Inferior parietal cortex (tissue), 1 donor: ENCODE data around the gene OR52K1.
"Not testable (repeated sequence)": the region's sequence is repeated elsewhere in the genome, so short reads cannot be mapped to it uniquely, and the experiment has no call there.

Source experiments
- DNase-seq: peaks from one replicate; pipeline ENCODE4 v3.0.0-alpha.2; 2016; ENCODE audit errors: extremely low spot score

OR52K1 gene

DNA sequence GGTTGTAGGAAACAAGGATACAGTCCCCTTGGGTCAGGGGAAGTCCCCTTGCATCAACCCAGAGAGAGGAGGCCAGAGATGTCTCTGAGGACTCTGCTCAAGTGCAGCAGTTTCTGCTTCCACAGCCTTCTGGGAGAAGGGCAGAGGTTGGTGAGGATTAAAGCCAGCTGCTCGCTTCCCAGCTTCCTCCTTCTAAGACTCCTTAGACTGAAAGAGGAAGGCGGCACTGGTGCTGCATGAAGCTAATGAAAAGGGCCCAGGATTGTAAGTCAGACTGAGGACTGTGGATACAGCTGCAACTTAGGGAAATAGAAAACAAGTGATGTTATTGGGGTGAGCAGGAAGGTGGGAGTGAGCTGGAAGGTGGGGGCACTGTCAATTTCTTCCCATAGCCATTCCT, at the start of gene OR52K1:
OR52K1 (plus strand) TSS at position 202 of the 400 bp plus-strand sequence. CDS start 6,255 bp downstream, outside the sequence.
- no peak for DNase-seq

DNA sequence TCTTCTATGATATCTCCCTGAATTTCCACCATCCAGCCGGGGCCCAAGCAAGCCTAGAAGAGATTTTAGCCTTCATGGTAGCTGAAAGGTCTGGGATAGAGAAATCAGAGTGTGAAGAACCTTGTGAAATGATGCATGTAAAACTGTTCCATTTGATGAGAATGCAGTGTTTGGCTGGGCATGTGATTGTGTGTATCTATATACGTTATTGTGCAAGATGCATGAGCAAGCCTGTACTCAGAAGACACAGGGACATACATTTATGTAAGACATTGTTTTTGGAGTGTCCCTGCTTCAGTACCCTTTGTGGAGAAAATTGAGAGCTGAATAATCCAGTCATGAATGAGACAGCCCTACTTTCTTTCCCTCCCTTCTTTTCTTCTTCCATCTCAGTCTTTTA, 48.6 kb upstream of the OR52K1 start:
- no peak for DNase-seq

DNA sequence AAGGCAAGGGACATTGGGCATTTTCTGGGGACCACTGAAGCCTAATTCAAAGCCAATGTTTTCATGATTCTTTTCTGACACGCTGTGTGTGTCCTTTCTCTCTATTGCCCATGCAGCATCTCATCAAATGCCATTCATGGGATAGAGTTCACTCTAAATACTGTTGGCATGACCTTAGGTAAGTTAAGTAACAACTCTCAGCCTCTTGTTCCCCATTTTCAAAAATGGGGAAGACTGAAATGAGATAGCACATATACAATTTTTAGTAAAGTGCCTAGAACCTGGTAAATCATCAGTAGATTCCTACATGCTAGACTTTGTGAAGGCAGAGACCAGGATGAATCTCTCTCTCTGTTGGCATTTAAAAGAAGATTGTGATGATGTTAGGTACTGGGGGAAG, 46.0 kb upstream of the OR52K1 start:
- no peak for DNase-seq

DNA sequence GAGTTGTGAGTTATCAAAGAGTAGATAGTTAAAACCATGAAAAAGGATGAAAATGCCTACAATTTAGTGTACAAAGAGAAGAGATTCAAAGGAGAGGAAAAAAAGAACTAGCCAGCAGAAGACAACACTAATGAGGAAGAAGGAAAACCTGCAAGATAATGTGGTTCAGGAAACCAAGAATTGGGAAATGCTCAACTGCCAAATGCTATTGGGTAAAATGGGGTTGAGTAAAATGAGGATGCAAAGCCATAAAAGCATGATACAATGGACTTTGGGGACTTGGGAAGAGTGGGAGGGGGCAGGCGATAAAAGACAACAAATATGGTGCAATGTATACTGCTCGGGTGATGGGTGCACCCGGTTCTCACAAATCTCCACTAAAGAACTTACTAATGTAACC, 40.9 kb upstream of the OR52K1 start:
- DNase-seq = no peak

DNA sequence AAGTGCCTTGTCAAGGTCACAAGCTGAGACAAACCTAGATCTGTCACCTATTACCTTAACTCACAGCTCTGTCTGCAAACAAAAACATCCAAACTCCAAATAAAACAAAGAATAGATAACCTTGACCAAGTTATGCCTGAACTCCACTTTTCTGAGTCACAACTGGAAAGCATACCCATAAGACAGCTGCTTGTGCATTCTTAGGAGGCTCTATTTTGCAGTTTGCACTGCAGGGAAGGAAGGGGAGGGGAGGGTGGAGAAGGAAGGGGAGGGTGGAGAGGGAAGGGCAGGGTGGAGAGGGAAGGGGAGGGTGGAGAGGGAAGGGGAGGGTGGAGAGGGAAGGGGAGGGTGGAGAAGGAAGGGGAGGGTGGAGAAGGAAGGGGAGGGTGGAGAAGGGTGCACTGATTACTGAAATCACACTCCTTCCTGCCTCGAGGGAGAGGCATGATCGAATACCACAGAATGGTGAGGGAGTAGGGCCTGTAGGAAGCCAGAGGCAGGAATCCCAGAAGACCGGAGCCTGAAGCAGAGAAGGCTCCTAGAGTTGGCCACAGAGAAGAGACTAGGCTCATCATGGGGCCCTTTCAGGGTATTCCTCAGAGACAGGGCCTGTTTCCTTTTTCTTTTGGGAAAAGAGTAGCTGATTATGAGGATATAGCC, 39.1 kb upstream of the OR52K1 start:
- DNase-seq = no peak

DNA sequence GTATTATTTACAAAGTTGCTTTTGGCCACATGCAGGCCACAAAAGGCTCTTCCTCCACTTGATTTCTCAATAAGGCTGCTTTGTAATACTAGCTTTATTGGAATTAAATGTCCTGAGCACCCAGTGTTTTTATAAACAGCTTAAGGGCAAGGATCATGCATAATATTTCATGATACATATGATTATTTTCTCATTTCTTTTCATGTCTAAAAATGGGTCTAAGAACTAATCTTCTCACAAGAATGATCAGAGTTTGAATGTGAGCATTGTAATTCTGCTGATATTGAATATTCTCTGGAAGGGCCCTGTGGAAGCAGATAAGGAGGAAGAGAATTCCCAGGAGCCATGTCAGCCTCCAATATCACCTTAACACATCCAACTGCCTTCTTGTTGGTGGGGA, 33.5 kb upstream of the OR52K1 start, which contains the start of gene OR52K2:
OR52K2 (plus strand) TSS at position 301 of the 400 bp plus-strand sequence; CDS start at position 346, 45 bp downstream.
- DNase-seq = no peak

DNA sequence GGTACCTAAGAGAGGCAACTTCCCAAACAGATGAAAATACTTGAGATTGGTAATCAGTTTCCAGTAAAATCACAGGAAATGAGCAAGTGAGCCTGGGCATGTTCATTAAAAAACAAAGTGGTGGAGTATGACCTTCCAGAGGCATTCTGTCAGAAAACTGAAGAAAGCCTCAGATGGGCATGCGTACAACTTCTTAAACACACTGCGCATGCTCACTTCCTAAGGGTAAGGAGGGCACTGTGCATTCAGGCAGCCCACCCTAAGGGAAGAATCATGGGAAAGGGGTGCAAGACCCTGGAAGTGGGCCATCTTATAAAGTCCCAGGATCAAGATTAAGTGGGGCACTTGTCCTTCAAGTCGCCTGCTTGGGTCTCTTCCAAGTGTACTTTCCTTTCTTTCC, 29.3 kb upstream of the OR52K1 start:
- no peak for DNase-seq

DNA sequence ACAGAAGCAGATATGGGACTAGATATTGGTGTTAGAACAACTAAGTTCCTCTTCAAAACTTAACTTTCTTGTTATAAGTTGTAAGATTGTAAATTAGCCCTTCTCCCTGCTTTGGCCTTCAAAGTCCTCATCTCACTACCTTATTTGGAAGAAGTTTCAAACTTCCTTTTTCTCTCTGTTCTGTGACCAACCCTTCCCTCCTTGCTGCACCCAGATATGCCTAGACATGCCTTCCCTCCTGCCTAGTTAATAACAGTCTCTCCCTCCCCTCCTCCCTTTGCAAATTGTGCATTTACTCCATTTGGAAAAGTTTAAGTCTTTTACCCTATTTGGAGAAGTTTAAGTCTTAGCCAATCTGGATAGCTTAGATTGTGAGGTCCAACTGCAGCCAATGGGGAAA, 28.4 kb upstream of the OR52K1 start:
- DNase-seq = no peak

DNA sequence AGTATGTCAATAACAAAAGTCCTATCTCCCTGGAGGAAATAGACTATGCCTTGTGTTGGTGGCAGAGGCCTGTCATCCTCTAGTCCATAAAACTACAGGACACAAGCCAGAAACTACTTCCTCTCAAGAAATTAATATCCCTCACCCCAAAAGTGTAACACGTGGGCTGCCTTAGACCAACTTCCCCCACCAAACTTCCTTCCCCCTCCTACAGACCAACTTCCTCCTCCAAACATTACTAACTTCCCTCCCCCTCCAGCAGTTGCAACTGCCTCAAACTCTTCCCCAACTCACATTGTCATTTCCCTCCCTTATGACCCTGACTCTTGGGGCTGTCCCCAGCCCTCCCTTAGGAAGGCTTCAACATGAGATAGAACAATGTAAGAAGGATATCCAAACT, 27.0 kb upstream of the OR52K1 start:
- no peak for DNase-seq

DNA sequence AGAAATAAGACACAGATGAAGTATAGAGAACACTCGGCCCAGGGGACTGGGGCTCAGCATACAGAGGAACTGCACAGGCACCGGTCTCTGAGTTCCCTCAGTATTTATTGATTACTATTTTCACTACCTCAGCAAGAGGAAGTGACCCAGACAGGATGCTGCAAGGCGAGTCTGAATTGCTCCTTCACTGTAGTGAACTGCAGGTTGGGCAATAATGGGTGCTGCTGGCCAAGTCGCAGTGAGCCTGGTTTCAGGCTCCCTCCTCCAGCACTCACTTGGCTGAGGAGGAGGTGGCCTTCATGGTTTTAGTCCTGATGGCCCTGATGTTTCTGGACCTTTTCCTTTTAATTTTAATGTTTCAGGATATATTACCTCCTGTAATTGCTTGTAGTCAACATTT, 22.9 kb upstream of the OR52K1 start:
- no peak for DNase-seq

DNA sequence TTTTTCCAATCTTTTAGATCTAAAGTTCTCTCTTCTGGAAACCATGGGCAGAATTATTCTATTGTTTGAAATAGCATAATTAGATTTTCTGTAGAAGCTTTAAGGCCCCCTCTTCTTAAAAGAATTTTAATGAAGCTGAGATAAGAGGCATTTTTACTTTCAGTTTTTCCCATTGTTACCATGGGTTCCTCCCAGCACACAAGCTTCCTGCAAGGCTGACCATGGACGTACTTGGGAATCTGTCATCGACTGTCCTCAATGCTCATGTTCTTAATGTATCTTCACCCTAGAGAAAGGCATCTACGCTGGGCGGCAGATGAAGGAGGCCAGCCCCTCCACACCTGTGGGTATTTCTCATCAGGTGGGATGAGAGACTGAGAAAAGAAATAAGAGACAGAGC, 22.3 kb upstream of the OR52K1 start:
- no peak for DNase-seq

DNA sequence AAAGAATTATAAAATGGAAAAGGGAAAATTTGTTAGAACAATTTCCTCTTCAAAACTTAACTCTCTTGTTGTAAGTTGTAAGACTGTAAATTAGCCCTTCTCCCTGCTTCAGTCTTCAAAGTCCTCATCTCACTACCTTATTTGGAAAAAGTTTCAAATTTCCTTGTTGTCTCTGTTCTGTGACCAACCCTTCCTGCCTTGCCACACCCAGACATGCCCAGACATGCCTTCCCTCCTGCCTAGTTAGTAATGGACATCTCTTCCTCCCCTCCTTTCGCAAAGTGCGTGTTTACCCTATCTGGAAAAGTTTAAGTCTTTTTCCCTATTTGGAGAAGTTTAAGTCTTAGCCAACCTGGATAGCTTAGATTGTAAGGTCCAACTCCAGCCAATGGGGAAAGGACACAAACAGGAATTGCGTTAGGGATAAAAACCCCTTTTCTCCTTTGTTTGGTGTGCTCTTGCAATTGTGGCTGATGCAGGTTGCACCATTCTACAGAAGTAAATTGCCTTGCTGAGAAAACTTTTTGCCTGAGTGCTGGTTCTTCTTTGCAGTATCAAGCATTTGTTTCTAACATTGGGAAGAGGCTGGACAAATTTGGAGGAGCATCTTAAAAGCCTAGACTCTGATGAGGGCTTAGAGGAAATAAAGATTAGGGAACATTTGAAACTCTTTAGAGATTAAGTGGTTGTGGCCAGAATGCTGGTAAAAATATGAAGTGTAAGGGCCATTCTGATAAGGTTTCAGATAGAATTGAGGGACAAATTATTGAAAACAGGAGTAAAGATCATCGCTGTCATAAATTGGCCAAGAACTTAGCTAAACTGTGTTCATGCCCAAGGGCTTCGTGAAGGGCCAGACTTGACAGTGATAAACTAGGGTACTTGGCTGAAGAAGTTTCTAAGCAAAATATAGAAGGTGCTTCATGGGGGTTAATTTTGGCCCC, 18.0 kb upstream of the OR52K1 start:
- DNase-seq = no peak

DNA sequence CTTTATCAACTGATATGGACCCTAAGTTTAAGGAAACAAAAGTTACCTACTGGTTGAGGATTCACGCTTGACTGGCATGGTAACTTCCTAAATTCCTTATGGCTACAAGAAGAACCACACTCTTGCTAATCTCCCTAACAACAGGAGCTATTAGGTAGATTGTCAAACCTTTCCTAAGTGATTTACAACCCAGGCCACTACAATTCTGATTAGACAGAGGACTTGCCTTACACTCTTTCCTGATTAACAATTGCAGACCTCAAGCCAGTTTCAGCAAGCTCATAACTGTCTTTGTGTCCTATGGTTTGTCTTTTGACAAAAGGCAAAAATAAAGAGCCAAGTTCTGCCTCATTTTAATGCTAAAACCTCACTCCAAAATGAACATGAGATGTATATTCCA, 17.0 kb upstream of the OR52K1 start:
- no peak for DNase-seq

DNA sequence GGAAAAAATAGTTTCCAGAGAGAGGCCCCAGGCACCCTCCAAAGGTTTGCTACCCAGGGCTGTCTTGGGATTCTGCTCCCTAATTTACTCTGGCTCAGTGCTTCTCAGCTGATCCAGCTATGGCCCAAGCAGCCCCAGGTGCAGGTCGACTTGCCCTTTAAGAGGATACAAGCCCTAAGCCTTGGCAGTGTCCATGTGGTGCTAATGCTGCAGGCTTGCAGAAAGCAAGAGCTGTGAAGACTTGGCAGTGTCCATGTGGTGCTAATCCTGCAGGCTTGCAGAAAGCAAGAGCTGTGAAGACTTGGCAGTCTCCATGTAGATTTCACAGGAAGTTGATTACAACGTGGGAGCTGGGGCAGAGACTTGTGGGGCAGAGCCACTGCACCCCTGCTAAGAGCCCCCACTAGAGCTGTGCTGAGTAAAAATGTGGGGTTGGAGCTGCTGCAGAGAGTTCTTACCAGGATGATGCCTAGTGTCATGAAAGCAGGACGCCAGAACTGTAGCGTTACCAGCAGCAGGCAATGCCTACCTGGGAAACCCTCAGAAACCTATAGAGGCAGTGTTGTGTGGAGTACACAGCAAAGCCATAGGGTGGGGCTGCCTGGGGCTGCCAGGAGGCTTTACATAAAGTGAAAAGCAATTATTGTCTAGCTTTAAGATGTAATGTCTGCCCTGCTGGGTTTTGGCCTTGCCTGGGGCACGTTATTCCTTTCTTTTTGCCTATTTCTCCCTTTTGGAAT, 16.1 kb upstream of the OR52K1 start:
- no peak for DNase-seq

DNA sequence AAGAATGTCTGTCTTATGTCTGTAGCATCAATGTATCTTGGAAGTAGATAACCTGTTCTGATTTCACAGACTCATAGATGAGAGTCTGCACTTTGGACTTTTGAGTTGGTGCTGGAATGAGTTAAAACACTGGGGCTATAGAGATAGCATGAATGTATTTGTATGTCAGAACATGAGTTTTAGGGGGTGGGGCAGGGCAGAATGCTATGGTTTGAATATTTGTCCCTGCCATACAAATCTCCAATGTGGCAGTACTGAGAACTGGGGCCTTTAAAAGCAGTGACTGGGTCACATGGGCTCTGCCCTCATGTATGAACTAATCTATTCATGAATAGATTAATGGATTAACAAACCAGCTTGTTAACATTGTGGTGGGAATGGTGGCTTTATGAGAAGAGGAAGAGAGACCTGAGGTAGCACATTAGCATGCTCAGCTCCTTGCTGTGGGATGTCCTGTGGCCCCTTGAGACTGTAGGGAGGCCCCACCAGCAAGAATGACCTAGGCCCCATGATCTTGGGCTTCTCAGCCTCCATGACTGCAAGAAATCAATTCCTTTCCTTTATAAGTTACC, 15.5 kb upstream of the OR52K1 start:
- DNase-seq = no peak

DNA sequence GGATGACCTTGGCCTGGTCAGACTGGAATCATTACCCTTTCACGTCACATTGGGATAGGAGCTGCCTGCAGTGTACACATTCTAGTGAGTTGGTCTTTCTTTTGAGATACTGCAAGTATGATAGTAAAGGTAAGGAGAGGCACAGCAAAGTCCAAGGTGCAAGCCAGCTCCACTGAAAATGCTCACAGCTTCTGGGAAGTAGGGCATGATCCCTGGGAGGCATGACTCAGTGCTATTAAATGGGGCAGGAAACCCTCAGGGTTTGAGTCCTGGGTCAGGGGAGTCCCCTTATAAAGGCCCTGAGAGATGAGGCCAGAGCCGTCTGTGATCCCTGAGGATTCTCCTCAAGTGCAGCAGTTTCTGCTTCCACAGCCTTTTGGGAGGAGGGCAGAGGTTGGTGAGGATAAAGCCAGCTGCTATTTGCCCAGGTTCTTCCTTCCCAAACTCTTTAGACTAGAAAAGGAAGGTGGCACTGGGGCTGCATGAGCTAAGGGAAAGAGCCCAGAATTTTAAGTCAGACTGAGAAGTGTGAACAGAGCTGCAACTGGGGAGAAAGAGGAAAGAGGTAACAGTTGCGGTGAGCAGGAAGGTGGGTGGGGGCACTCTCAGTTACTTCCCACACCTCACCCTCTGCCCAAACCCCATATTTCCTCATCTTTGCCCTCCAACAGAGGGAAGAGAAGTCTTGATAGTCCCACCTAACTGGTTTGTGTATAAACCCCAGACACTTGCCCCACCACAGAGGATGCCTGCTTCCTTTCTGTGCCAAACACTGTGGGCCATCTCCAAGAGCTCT, 14.4 kb upstream of the OR52K1 start:
- DNase-seq = no peak

DNA sequence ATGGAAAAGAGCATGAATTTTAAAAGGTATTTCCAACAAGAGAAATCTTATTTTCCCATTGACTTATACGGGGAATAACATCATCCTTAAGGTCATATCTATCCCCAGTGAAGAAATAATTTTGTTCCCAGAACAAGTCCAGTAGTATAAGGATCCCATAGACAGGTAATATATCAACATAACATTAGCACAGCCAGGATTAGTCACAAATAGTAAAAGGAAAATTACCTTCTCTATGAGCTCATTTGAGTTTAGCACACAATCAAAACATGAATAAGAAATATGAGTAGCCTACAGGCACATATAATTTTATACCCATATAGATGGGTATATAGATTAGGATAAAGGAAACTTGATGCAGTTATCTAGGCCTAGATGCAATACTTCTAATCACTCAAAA, 2.8 kb upstream of the OR52K1 start:
- no peak for DNase-seq

DNA sequence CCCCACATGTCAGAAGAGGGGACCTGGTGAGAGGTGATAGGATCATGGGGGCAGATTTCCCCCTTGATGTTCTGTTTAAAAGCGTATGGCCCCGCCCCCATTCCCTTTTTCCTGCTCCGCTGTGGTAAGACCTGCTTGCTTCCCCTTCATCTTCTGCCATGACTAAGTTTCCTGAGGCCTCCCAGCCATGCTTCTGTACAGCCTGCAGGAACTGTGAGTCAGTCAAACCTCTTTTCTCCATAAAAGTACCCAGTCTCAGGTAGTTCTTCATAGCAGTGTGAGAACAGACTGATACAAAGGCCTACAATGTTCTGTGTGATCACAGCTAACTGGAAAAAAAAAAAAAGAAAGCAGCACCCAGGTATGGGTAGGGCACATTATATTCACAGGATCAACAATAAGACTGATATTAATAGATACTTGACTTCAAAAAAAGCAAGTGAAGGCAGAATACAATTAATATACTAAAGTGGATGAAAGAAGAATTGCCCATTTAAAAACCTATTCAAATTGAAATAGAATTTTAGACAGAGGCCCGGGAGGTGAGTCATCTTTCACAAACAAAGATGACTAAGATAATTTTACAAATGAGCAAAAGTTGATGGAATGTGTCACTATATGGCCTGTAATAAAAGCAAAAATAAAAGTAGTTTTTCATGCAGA, 1.7 kb upstream of the OR52K1 start:
- DNase-seq = no peak

DNA sequence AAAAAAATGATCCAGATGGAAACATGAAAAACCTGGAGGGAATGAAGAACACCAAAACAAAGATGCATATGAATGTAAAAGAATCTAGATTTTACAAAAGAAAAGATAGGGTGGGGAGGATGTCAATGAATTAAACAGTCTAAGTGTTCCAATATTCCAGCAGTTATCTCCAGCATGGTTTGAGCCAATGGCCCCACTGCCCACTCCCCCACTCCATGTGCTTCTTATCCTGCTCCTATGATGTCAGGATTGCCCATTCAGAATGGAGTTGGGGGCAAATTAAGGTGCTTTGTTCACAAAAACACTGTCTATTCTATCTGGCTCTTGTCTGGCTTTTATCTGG, 1.2 kb upstream of the OR52K1 start:
- DNase-seq = no peak

DNA sequence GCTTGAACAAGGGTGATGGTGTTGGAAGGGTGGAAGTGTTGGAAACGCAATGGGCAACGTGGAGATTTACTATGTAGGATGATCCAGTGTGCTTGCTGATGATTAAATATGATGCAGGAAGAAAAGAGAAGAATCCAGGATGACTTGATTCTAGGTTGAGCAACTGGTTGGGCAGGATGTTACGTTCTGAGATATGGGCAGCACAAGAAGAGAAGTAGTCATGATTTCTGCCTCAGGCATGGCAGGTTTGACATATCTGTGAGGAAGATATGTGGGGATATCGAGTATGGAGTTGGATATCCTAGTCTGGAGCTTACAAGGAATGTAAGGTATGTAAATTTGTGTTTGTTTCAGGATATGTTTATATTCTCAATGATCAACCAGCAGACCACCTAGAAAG, 1.9 kb downstream of the OR52K1 start:
- no peak for DNase-seq

DNA sequence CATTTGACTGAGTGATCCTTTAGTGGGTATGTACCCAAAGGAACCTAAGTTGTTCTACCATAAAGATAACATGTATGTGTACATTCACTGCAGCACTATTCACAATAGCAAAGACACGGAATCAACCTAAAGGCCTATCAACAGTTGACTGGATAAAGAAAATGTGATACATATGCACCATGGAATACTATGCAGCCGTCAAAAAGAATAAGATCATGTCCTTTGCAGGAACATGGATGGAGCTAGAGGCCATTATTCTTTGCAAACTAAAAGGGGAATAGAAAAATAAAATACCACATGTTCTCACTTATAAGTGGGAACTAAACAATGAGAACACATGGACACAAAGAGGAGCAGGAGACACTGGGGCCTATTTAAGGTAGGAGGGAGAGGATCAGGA, 9.0 kb downstream of the OR52K1 start:
- not testable (repeated sequence) for DNase-seq
